Subcutaneous adipose tissue (tissue), 4 donors: Measurements from ENCODE around the gene LHX5. TPM values are rescaled to one million over a fixed set of nuclear protein-coding genes. Genes with fewer than 3 reads are reported as not detected.

Source experiments
- total RNA-seq, 4 donors: library from RNA; depleted of rRNA; stranded (reverse); fragments of >200 nt; gene quantifications; one replicate each; pipeline ENCODE4 v1.1.0, GENCODE V29; 2016
- TF ChIP-seq, protein P1 (sequence below): fragments of 450-650 bp; IDR thresholded peaks from one replicate; pipeline ENCODE4 v1.5.1; 2016; ENCODE audit warnings: low read depth, mild to moderate bottlenecking, control low read depth, antibody characterized with exemption, moderate library complexity

The LHX5 gene
- total RNA-seq, 4 donors from 2014 or later: not detected

DNA sequence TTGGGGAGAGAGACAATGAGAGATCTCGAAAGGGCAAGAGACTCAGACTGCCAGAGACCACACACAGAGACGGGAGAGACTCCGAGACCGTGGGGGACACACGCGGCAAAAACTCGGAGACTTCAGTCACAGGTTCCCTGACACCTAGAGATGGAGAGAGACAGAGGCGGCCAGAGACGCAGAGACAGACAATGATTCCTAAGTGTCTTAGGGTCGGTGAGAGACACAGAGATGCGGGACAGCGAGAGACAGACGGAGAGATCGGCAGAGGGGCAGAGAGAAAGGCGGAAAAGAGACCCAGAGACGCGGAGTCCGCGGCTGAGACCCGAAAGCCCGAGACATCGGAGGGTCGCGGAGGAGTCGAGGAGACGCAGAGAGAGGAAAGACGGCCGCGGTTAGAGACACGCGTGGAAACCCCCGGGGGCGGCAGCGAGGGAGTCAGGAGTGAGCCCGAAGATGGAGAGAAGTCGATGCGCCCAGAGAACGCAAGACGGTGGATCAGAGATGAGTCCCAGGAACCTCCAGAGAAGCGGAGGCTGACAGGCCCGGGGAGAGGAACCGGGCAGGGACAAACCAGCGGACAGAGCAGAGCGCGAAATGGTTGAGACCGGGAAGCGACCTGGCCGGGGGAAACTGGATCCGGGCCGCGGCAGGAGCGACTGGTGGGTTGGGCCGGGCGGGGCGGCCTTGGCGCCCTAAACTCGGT, 7.8 kb downstream of the LHX5 start:
- TF ChIP-seq, protein P1, sequence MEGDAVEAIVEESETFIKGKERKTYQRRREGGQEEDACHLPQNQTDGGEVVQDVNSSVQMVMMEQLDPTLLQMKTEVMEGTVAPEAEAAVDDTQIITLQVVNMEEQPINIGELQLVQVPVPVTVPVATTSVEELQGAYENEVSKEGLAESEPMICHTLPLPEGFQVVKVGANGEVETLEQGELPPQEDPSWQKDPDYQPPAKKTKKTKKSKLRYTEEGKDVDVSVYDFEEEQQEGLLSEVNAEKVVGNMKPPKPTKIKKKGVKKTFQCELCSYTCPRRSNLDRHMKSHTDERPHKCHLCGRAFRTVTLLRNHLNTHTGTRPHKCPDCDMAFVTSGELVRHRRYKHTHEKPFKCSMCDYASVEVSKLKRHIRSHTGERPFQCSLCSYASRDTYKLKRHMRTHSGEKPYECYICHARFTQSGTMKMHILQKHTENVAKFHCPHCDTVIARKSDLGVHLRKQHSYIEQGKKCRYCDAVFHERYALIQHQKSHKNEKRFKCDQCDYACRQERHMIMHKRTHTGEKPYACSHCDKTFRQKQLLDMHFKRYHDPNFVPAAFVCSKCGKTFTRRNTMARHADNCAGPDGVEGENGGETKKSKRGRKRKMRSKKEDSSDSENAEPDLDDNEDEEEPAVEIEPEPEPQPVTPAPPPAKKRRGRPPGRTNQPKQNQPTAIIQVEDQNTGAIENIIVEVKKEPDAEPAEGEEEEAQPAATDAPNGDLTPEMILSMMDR: no peak

DNA sequence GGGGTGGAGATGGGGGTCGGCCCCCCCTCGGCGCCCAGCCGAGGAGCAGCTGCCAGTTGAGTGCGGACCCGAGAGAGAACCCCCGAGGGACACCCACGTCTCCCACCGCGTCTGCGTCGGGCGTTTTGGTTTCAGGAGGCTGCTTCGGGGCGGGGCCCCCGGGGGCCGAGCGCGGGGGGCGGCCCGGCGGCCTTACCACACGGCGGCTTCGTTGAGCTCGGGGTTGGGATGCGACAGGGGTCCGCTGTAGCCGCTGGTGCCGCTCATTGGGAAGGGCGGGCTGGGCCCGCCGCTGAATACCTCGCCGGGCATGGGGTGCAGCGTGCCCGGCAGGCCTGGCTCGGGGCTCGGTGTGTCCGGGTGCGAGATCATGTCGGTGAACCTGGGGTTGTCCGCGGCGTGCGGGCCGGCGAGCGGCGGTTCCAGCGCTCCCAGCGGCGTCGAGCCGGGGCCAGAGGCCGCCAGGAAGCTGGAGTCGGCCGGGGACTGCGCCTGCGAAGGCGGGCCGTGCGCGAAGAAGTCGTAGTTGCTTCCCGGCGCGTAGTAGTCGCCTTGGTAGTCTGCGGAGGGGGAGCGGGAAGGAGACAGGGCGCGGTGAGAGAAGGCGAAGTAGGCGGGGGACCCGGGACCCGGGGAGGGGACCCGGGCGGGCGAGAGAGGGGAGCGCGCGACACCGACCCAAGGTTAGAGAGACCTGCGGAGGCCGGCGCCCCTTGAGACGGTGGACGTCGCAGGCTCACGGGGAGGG, 8.5 kb downstream of the LHX5 start:
- TF ChIP-seq, protein P1: no peak

DNA sequence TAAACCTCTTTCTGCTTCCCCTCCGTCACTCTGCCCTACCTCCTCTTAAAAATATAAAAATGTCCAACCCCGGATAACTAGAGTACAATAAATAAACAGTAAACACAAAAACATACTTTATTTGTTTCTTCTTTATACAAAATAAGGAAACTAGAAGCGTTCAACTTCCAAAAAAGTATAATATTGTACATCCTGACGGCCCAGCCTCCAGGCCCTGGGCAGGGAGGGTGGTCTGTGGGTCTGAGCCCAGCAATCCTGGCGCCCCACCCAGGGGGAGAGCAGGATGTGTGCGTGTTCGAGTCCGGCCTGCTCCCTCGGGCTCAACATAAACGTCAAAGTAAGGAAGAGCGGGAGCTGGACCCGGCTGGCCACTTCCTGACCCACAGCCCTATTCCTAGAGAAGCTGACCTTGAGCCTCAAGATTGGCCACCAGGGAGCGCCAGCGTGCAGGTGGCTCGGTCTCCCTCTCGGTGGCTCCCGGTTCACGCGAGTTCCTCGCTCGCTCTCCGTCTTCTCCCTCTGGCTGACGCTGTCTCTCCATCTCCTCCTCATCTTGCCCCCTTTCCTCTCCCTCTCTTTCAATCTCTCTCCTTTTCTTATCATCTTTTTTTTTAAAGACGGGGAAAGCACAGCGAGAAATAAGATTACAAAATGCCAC, 9.4 kb downstream of the LHX5 start:
- TF ChIP-seq, protein P1: no peak

DNA sequence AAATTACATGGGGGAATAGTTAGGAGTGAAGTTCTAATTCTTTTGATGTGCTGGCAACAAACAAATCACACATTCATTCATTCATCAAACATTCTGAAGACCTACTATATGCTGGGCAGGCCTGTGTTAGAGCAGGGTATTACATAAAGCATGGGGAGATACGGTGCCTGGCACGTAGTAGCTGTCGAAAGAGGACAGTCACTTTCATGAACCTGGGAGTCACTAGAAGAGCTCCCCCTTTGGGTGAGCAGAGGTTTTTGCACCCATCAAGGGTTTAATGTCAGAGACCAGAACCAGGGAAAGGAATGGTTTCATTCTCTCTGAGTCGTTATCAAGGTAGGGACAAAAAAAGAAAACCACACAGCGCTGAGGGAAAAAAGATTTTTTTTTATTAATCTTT, 10.0 kb downstream of the LHX5 start:
- TF ChIP-seq, protein P1: no peak

DNA sequence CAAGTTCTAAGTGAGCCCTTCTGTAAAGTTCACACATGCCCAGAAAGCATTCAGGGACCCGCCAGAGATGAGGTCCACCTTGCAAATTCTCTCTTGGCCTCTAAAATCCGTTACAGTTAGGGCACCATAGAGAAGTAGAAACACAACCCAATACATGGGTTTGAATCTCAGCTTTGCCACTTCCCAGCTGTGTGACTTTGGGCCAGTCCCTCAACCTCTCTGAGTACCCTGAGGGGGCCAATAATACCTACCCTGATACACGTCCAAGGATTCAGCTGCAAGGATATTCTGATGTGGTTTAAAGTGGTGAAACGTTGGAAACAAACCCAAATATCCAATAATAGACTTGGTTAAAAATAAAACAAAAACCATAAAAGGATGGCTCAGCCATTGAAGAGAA, 11.7 kb downstream of the LHX5 start:
- TF ChIP-seq, protein P1: no peak

DNA sequence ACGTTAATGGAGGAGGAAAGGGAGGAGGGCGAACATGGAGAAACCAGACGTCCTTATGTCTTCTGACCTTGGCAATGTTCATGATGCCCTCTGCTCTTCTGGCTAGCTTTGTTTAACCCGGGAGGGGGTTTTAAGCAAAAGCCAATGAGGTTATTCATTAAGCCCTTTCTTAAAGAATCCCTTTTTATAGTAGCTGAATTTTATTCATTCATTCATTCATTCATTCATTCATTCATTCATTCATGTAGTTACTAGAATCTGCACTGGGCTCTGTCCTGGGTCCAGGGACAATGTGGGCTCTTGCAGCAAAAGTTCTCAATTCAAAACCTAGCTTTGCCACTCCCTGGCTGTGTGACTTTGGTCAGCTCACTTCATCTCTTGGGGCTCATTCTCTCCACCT, 14.0 kb downstream of the LHX5 start:
- TF ChIP-seq, protein P1: no peak

DNA sequence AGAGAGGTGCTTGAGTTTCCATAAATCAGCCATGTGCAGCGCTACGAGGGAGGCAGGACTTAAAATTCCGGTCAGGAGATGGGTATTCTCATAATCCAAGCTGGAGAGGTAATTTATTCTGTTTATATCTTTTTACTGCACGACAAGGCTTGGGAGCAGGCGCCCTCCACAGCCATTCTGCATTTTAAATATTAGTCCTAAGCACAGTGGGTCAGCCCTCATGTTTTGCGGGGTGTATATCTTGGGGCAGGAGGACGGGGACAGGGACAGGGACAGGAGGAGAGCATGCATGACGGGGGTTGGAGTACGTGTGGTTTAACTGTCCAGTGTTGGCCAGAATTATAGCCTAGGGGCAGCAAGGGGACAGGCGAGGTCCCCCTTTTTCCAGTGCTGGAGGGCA, 14.5 kb downstream of the LHX5 start:
- TF ChIP-seq, protein P1: no peak
